GM12878 (cell line): ENCODE data around the gene TMPRSS3.

Source experiments
- MYB ChIP-seq: fragments of 150-350 bp; IDR thresholded peaks from 2 replicates; pipeline ENCODE4 v1.6.1; 2014; ENCODE audit warnings: mild to moderate bottlenecking, low read depth, low read length, borderline replicate concordance
- RAD21 ChIP-seq: IDR thresholded peaks from 2 replicates; pipeline ENCODE4 v1.6.1; 2011; ENCODE audit warnings: mild to moderate bottlenecking, low read depth, low read length, moderate library complexity; ENCODE audit not compliant: insufficient read depth
- ZNF274 ChIP-seq: IDR thresholded peaks from one replicate; pipeline ENCODE4 v1.8.0; 2011; ENCODE audit not compliant: insufficient read length, insufficient read depth

DNA sequence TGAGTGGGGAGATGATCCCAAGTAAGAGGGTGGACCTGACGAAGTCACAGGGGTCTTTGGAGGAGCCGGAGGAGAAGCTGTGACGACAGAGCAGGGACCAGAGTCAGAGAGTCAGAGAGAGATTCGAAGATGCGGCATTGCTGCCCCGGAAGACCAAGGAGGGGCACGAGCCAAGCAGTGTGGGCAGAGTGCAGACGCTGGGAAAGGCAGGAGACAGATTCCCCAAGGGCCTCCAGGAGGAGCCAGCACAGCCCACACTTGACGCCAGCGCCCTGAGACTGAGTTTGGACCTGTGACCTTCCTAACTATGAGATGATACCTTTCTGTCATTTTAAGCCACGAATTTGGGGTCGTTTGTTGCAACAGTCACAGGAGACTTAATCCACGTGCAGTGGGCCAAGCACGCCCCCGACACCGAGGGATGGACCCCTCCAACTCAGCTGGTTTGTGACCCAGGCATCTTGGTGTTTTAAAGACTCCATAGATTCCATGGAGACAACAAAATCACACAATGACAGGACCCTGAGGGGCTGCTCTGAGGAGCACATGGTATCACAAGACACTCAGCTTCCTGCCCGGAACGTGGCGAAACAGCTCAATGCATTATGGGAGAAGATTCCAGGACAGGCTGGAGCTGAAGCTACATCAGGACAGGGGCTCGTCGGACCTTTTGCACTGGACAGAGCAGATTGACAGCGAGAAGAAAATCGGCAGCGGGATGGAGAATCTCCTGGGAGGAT, 18.5 kb downstream of the TMPRSS3 start:
- TF ChIP-seq RAD21 = no peak
- TF ChIP-seq ZNF274 = no peak
- no peak for TF ChIP-seq MYB
